ENCODE data around the gene BPI.
"Not testable (repeated sequence)": the region's sequence is repeated elsewhere in the genome, so short reads cannot be mapped to it uniquely, and the experiment has no call there.

Gene BPI

DNA sequence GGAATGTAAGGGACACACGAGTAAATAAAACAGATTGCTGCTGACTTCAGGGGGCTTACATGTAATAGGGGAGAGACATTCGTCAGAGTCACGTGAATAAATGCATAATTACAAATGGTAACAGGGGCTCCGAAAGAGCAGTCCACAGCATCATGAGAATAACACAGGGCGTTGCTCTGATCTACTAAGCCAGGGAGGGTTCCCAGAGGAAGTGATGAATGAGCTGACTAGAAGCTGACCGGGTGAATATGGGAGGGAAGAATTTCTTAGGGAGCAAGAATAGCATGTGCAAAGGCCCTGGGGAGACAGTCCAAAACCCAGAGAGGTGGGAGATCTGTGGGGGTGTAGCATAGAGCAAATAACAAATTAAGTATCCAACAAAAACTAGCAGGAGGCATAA, 2.4 kb downstream of the BPI start:
- no peak for DNase-seq

DNA sequence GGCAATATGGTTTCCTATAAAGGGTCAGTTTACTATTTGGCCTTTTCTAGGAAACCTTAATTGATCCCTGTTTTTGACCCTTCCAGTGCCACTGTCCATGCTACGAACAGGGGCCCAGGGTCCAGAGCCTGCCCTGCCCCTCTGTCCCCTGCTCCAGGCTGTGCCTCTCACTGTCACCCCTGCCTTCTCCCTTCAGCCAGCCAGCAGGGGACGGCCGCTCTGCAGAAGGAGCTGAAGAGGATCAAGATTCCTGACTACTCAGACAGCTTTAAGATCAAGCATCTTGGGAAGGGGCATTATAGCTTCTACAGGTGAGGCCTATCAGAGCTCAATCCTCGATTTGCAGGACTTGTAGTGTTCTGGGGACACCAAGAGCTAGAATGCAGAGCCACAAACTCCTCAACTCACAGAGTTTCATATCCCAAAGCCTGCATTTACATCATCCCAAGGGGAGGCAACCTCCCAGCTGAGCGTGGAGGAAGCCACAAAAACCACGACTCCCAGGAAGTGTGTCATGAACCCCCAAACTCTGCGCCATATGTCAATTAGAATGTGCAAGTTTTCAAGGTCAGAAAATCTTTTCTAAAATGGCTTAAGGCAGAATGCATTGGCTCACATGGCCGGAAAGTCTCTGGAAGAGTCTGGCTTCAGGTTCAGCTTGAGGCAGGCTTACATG, 3.6 kb downstream of the BPI start:
- DNase-seq, result no peak

DNA sequence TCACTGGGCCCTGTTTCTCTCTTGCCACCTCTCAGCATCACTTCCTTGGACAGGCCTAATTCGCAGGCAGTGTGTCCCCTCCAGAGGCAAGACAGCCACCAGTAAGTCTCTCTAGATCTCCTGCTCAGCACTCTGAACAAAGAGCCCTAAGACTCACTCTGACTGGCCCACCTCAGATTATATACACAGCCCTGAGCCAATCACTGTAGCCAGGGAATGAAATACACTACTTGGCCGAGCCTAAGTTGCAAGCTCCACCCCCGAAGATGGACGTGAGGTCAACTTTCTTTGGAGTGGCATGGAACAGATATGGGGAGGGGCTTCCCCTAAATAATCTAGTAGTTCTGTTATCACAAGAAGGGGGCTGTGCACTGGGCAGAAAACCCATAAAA, 4.1 kb downstream of the BPI start:
- peak; percentile 19 for DNase-seq

DNA sequence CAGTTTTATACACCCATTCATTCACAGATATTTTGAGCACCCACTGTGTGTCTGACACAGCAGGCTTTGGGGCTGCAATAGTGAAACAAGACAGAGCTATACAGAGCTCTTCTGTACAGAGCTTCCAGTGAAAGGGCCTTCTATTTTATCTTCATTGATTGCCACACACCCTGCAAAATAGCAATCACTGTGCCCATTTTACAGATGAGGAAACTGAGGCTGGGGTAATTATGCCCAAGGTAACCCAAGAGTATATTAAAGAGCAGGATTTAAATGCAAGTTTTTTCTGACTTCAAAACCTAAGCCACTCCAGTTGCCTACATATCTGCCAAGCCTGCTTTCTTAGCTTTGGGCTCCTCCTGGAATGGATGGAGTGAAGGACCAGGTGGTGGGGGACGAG, 4.5 kb downstream of the BPI start:
- DNase-seq, result no peak

DNA sequence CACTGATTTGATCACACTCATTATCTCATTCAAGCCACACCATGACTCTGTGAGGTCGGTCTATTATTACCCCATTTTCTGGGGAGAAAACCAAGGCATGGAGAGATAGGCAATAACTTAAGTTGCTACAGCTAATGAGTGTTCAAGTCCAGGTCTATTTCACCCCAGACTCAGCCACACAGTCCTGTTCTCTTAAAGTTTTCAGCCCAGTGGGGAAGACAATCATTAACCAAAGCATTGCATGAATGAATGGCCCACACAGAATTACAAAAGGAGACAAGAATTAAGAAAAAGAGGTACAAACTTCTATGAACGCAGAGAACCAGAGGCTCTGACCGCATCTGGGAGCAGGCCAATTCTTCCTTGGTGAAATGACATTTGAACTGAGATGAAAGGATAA, 7.1 kb downstream of the BPI start:
- DNase-seq, result no peak

DNA sequence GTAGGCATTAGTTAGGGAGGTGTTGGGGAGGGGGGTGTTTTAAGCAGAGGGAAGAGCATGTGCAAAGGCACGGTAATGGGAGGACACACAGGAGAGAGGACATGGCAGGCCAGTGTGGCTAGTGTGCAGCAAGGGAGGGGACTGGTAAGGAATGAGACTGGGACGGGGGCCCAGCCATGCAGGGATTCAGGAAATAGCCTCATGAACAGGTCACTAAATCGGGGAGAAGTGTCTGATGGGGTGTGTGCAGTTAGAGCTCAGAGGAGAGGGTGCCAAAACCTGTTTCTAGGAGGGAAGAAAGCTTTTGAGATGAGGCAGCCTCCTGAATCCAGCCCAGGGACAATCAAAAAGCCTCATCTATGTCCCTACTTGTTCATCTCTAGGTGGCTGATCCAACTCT, 7.5 kb downstream of the BPI start:
- no peak for DNase-seq

DNA sequence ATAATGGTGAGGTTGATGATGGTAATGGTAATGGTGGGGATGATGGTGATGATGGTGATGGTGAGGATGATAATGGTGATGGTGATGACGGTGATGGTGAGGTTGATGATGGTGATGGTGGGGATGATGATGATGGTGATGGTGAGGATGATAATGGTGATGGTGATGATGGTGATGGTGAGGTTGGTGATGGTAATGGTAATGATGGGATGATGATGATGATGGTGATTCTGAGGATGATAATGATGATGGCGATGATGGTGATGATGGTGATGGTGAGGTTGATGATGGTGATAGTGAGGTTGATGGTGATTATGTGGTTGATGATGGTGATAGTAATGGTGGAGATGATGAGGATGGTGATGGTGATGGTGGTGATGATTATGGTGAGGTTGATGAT, 9.7 kb downstream of the BPI start:
- DNase-seq, result no peak

DNA sequence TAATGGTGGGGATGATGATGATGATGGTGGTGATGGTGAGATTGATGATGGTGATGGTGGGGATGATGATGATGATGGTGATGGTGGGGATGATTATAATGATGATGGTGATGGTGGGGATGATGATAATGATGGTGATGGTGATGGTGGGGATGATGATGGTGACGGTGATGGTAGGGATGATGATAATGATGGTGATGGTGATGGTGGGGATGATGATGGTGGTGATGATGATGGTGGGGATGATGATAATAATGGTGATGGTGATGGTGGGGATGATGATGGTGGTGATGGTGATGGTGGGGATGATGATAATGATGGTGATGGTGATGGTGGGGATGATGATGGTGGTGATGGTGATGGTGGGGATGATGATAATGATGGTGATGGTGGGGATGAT, 10.4 kb downstream of the BPI start:
- not testable (repeated sequence) for DNase-seq

DNA sequence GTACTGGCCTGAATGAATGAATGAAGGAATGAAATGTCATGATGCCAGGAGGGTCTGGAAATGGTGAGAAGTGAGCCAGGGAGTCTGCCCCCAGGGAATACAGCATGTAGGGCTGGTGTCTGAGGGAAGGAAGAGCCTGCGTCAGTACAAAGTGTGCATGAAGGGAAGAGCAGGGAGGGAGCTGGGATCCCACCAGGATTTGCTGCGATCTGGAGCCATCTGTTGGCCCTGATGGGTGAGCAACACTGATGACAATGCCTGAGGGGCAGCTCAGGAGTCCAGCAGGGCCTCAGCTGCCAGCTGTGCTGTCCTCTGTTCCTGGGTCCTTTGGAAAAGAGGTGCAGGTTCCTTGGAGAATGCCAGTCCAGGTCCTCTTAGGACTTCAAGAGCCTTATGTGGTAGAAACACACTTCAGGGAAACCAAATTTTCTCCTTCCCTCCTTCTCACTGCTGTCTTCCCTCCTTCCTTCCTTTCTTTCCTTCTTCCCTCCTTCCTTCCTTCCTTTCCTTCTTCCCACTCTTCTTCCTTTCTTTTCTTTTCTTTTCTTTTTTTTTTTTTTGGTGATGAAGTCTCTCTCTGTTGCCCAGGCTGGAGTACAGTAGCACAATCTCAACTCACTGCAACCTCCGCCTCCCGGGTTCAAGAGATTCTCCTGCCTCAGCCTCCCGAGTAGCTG, 11.5 kb downstream of the BPI start:
- DNase-seq, result no peak

DNA sequence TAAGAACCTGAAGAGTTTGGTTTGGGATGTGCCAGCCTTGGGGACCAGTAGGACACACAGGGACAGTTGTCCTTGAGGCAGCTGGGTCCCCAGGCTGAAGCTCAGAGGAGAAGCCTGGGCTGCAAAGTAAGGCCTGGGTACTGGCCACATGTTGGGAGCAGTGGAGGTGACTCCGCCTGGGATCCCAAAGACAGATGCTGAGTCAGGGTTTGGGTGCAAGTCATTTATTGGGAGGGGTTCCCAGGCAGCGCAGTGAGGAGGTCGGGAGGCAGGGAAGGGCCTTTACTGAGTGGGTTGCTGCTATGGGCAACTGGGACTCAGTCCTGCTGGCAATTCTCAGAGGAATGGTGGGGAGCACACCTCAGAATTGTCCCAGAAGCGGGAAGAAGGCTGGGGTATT, 12.4 kb downstream of the BPI start:
- DNase-seq, result no peak

DNA sequence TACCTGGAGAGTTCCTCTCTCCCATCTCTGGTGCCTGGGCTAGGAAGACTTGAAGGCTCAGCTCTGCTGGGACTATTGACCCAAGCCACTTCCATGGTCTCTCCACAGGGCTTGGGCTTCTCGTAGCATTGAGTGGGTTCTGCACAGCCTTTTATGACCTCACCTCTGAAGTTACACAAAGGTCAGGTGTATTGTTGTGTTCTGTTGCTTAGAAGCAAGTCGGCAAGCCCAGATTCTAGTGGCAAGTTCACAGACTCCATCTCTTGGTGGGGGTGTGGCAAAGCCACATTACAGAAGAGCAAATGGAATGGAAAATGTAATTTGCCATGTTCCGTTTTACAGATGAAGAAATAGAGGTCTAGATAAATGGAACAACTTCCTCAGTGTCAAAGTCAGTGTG, 13.5 kb downstream of the BPI start:
- no peak for DNase-seq

DNA sequence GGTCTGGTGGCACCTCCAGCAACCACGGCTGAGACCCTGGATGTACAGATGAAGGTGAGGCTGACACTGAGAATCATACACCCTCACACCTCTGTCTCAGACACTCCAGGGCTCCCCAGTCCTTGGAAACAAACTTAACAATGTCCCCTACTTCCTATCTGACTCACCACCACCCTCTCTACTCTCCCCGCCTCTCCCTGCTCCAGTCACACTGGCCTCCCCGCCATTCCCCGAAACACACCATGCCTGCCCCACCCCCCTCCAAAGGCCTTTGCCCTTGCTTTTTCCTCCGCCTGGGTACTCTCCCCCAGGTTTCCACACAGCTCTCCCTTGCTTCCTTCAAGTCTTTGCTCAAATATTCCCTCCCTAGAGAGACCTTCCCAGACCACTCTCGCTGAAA, 16.3 kb downstream of the BPI start:
- no peak for DNase-seq

DNA sequence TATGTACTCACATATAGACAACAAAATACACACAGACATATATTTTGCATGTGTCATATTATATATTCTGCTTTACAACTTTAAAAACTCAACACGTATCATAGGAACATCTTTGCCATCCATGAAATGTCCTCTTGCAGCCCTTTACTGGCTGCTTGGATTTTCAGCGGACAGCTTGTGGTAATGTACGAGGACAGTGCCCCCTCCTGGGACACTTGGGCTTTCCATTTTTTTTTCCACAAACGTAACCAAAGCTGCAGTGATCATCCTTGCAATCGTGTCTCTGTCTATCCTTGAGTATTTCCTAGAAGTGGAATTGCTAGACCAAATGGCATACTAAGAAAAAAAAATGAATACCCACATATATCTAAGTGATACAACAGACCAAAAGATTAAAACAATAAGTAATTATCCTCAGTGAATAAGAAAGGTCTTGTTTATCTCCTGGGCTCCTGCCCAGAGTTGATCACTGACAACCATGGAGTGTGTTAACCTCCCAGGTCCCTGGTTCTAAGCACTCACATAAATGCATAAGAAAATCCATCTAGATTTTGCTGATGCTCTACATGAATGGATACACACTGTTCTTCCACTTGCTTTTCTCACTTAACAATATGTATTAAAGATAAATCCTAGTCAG, 18.1 kb downstream of the BPI start:
- peak; percentile 69 for DNase-seq

DNA sequence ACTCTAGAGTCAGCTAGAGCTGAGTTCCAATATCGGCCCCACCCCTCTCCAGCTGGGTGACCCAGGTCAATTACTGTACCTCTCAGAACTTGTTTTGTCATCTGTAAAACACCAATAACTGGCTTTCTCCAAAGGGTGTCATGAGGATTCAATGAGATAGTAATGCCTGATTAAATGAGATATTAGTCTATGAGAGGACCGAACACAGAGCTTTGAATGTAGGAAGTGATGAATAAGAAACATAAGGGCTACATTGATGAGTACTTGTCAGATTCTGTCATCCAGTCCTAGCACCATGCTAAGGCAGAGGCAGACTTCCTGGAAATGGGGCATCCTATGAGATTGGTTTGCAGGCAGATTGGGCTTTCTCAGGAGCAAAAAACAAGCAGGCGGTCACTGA, 20.2 kb downstream of the BPI start:
- DNase-seq, result no peak

DNA sequence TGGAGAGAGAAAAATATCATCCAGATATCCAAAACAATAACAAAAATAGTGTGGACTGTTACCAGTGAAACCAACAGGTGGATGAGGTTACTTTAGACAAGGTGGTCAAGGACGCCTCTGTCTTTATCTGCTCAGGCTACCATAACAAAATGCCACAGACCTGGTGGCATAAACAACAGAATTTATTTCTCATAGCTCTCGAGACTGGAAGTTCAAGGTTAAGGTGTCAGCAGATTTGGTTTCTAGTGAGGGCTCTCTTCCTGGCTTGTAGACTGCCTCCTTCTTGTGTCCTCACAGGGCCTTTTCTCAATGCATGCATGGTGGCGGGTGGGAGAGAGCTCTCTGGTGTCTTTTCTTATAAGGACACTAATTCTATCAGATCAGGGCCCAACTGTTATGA, 21.2 kb downstream of the BPI start:
- no peak for DNase-seq

DNA sequence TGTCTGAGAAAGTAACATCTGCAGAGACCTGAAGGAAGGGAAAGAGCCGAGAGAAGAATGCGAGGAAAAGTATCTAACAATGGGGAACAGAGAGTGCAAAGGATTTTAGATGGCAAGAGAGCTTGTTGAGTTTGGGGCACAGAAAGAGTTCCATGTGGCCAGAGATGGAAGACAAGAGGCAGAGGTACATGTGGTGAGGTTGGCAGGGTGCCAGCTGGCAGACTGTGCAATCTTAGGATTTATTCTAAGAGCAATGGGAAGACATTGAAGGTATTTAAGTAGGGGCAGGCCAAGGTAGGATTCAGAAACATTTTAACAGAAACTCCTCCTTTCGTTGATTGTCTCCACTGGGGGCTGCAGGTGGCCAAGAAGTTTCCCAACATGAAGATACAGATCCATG, 21.9 kb downstream of the BPI start:
- DNase-seq, result no peak

DNA sequence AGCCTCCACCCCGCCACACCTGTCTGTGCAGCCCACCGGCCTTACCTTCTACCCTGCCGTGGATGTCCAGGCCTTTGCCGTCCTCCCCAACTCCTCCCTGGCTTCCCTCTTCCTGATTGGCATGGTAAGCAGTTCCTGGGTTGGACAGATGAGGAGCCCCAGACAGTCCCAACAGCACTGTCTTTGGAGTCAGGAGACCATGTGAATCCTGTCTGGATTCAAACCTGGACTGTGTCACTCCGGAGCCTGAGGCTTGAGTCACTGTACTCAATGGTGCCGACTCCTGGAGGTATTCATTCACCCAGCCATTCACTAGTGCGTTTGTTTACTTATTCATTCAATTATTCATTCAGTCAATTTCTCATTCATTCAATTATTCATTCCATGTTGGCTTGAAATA, 22.4 kb downstream of the BPI start:
- DNase-seq, result no peak

DNA sequence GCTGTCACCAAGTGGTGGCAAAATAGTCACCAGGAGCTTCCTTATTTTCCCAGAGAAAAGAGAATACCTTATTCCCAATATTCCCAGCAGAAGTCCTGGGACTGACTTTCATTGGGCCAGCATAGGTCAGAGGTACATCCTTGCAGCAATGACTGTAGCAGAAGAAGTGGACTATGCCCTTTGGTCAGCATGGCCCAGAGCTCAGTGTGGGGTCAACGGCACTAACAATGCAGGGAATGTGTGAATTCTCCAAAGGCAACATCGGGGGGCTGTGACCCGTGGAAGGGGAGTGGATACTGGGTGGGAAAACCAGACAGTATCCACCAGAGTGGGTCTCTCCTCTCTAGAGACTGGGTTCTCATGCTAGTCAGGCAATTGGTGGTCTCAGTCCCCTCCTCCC, 26.7 kb downstream of the BPI start:
- no peak for DNase-seq

DNA sequence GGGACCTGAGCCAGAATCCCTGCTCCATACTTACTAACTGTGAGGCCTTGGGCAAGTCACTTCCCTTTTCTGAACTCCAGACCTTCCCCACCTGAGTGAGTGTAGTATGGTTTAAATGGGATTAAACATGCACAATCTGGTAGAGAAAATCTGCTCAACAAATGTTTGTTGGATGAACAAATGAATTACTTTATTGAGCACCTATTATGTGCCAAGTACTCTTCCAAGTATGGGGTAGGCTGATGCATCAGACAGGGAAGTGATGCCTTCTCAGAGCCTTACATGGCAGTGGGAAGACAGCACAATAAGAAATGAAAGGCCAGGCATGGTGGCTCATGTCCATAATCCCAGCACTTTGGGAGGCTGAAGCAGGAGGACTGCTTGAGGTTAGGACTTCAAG, 27.3 kb downstream of the BPI start:
- no peak for DNase-seq

DNA sequence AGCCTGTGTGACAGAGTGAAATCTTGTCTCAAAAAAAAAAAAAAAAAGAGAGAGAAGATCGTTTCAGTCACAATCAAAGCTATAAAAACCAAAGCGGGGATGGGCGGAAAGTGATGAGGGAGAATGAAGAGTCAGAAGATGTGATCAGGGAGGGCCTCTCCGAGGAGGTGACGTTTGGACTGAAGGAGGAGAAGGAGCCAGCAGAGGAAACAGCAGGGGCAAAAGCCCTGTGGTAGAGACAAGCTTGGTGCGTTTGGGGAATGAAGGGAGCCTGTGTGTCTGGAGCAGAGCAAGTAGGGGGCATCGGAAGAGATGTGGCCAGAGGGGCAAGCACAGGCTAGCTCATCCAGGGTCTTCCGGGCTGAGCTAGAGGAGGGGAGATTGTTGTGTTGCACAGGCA, 27.9 kb downstream of the BPI start:
- DNase-seq, result no peak

DNA sequence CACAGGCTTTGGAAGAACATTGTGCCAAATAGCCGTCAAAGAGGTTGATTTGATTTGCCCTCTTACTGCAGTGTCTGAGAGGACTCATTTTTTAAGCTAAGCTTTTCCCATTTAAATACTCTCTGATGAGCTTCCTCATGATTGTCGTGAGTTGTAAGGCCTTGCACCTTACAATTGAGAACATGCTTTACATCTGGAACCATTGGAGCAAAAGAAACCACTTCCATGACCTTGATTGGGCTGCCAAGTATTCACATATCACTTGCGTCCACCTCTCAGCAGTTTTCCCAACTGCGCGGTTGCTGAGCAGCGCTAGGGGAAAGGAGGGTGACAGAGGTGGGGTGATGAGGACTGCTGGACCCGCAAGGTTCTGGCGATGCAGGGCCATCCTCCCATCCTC, 30.1 kb downstream of the BPI start:
- no peak for DNase-seq

DNA sequence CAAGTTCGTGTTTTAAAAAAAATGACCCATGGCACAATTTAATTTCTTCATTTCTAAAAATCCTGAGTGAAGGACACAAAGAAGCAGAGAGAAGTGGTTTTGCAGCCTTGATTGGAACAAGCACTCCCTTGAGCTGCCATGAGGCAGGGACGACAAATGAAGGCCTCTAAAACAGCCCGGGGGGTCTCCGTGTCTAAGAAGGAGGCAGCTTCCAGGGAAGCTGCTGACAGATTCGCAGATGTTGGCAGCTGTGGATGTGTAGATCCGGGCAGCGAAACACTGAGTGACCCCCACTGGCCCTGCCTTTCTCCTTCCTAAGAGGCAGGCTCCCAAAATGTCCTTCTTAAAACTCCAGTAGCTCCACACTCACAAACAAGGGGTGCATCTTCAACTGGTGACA, 32.8 kb downstream of the BPI start:
- DNase-seq, result no peak

DNA sequence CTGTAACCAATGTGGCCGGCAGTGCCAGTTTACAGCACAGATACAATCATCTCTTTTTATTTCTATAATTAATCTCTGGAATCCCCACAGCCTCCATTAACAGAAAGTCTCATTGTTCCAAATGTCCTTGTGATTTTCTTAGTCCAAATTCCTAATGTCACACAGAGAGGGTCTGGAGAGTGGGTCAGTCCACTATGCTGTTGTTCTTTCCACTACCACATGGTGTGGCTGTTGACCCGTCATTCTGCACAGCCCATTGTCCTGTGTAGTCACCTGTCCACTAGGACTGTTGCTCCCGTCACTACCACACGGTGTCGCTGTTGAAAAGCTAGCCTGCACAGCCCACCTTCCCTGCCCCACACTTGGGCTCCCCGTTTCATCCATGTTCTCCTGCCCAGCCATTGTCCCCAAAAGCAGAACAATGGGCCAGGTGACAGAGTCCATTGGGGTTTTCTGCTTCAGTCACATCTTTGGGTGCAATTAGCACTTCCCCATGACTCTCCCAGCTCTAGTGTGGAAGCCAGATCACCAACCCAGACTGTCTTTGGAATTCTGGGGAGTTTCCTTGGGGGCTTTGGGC, 33.7 kb downstream of the BPI start:
- DNase-seq, result peak; percentile 92

DNA sequence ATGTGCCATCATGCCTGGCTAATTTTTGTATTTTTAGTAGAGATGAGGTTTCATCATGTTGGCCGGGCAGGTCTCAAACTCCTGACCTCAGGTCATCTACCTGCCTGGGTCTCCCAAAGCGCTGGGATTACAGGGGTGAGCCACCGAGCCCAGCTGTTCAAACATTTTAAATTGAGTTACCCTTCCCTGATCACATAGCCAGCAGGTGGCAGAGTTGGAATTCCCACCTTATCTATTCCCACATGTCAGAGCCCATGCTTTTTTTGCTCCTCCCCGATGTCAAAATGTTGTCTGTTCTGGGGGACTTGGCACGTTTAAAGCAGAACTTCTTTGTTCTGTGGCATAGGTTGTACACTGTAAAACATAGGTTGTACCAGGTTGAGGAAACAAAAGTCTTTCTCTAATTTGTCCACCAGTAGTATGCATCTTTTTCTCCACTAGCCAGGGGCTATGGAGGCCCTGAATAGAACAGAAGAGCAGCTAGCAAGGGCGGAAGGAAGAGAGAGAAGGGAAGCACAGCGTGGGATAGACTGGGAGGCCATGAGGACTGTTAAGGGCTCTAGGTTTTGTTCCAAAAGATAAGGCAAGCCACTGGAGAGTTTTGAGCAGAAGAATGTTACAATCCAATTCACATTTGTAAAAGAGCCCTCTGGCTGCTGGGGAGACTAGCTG, 35.0 kb downstream of the BPI start:
- DNase-seq, result peak; percentile 11

All from OCI-M1 (cell line).